H1 (cell line): ENCODE measurements around the gene ZNF423.

Experiments used
- CHD2 ChIP-seq: IDR thresholded peaks from 2 replicates; pipeline ENCODE4 v1.6.1; 2012; ENCODE audit warnings: low read length, improper control_type of control experiment
- CTCF ChIP-seq, 3 experiments: IDR thresholded peaks; 1 replicate in 2 of 3; 2 replicates in 1 of 3; pipeline versions ENCODE4 v1.5.1 to v1.6.1; 2011; ENCODE audit warnings: low read length in 3 of 3, mild to moderate bottlenecking in 3 of 3, inconsistent platforms in 2 of 3, low read depth in 1 of 3, moderate library complexity in 1 of 3; ENCODE audit not compliant: insufficient read depth in 1 of 3; ENCODE audit errors: control extremely low read depth in 1 of 3
- EGR1 ChIP-seq: IDR thresholded peaks from 2 replicates; pipeline ENCODE4 v1.6.1; 2011; ENCODE audit warnings: low read depth, low read length, borderline replicate concordance
- EZH2 ChIP-seq: fragments of 200-600 bp; sonication (generic); IDR thresholded peaks from 2 replicates; pipeline ENCODE4 v1.7.1; 2012; ENCODE audit warnings: low read depth, mild to moderate bottlenecking, moderate library complexity, low read length, inconsistent platforms; ENCODE audit not compliant: severe bottlenecking
- MAX ChIP-seq: IDR thresholded peaks from 2 replicates; pipeline ENCODE4 v1.6.1; 2012; ENCODE audit warnings: inconsistent platforms
- POLR2AphosphoS5 ChIP-seq: IDR thresholded peaks from 2 replicates; pipeline ENCODE4 v1.6.1; 2011; ENCODE audit warnings: low read depth, low read length
- SP4 ChIP-seq: IDR thresholded peaks from 2 replicates; pipeline ENCODE4 v1.6.1; 2012; ENCODE audit warnings: low read length, inconsistent platforms
- SRF ChIP-seq: IDR thresholded peaks from 2 replicates; pipeline ENCODE4 v1.6.1; 2011; ENCODE audit warnings: mild to moderate bottlenecking, low read depth, low read length, moderate library complexity
- TAF7 ChIP-seq: optimal IDR thresholded peaks from 2 replicates; pipeline ENCODE3; 2011; ENCODE audit warnings: low read depth, mild to moderate bottlenecking, inconsistent platforms, low read length, moderate library complexity, borderline replicate concordance
- TEAD4 ChIP-seq: IDR thresholded peaks from 2 replicates; pipeline ENCODE4 v1.6.1; 2012; ENCODE audit warnings: low read depth, low read length, inconsistent platforms, mixed read lengths

DNA sequence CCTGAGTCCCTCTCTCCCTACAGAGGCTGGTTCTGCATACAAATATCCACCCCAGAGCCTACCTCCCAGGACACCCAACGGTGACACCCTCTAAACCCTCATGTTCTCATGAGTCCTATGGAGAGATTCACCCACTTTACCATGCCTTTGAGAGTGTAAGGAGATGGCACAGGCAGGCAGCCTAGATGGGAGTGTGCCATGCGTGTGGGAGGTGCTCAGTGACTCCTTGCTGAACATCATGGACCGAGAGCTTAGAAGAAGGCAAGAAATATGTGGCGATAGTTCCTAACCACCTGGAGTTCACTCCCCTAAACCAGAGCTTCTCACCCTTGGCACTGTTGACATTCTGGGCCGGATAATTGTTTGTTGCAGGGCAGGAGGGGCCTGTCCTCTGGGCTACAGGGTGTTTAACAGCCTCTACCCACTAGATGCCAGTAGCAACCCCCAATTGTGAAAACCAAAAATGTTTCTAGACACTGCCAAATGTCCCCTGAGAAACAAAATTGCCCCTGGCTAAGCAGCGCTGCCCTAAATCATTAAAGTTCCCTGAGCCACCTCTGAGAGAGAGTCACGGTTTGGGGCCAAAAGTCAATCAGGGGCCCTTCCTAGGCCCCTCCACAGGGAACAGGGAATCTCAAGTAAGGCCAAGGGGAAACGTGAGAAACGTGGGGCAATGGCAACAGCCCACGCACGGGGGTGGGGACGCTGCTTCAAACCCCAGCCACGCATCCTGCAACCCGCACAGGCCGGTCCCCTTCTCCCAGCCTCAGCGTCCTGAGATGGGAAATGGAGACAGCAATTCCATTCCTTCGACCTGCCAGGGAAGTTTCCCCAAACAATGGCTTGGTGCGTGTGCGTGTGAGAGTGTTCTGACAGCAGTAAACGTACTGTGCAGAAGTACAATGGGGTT, 415.5 kb downstream of the ZNF423 start:
- TF ChIP-seq MAX (no peak), EZH2 (no peak), POLR2AphosphoS5 (no peak), SRF (no peak), CTCF (IDR thresholded peaks at IDR 0.05; ENCODE audit: control extremely low read depth in 1 of 3, insufficient read depth in 1 of 3, low read depth in 1 of 3, low read length in 3 of 3) (peak; percentile 0 to 35 (median 32)), CHD2 (no peak), EGR1 (no peak), TAF7 (no peak), SP4 (no peak), TEAD4 (no peak)
